Peyer's patch (tissue), 4 donors: Measurements from ENCODE around the gene TRERF1. TPM values are rescaled to one million over a fixed set of nuclear protein-coding genes. Genes with fewer than 3 reads are reported as not detected.

Experiments
- DNase-seq, 3 donors: peaks; one replicate each; pipeline ENCODE4 v3.0.0-alpha.2; 2017 to 2019
- H3K27ac ChIP-seq, 4 donors: fragments of 200-600 bp; sonication (generic); one replicate each; pipeline ENCODE4 v1.5.1; 2016 to 2019
- H3K27me3 ChIP-seq, 2 donors: fragments of 200-600 bp; sonication (generic); one replicate each; pipeline ENCODE4 v1.5.1; 2019
- H3K36me3 ChIP-seq, 3 donors: fragments of 200-600 bp; sonication (generic); one replicate each; pipeline ENCODE4 v1.5.1; 2016 to 2019
- H3K4me1 ChIP-seq, 4 donors: fragments of 200-600 bp; sonication (generic); one replicate each; pipeline ENCODE4 v1.5.1; 2016 to 2019
- H3K4me3 ChIP-seq, 4 donors: fragments of 200-600 bp; sonication (generic); 1 replicate in 3 of 4; 2 replicates in 1 of 4; pipeline ENCODE4 v1.5.1; 2016 to 2019; ENCODE audit warnings: mild to moderate bottlenecking in 1 of 4
- H3K9me3 ChIP-seq, 4 donors: fragments of 200-600 bp; sonication (generic); one replicate each; pipeline ENCODE4 v1.5.1; 2016 to 2019; ENCODE audit warnings: mild to moderate bottlenecking in 1 of 4
- CTCF ChIP-seq, 6 experiments: fragments of 450-650 bp in 4 of 6; fragments of 200-600 bp in 2 of 6; sonication (generic) in 1 of 6; IDR thresholded peaks; one replicate each; pipeline ENCODE4 v1.5.1; 2017 to 2019; ENCODE audit warnings: antibody characterized with exemption in 6 of 6, mild to moderate bottlenecking in 3 of 6, moderate library complexity in 1 of 6
- POLR2A ChIP-seq, 2 donors: fragments of 450-650 bp; IDR thresholded peaks; one replicate each; pipeline ENCODE4 v1.5.1; 2017; ENCODE audit warnings: antibody characterized with exemption in 2 of 2, mild to moderate bottlenecking in 2 of 2, moderate library complexity in 2 of 2
- total RNA-seq, 4 donors: library from RNA; depleted of rRNA; stranded (reverse); fragments of >200 nt; gene quantifications; one replicate each; pipeline ENCODE4 v1.1.0, GENCODE V29; 2016

Gene TRERF1
- total RNA-seq, 4 donors from 2014 or later, result 4.6 to 28.1 (median 8.5) TPM

- H3K27ac ChIP-seq, result no peak overlapping the region
- TF ChIP-seq CTCF (IDR thresholded peaks at IDR 0.05), result no peak
- TF ChIP-seq POLR2A (IDR thresholded peaks at IDR 0.05), result no peak
- DNase-seq, result no peak
Measured at GRCh38 chr6:42268835-42269204, 182.9 kb downstream of the TRERF1 start.

GRCh38 chr6:42268016-42268834 is 183.5 kb downstream of the TRERF1 start:
- TF ChIP-seq POLR2A (IDR thresholded peaks at IDR 0.05), result no peak
- no peak for TF ChIP-seq CTCF (IDR thresholded peaks at IDR 0.05)
- H3K36me3 ChIP-seq, result peaks cover 0 to 11% (median 0%) of the 10 kb centered on the region in 3 donors
- no peaks in the 10 kb centered on the region for H3K27me3 ChIP-seq
- H3K4me1 ChIP-seq, result no peaks in the 10 kb centered on the region
- H3K27ac ChIP-seq, result no peak overlapping the region
- H3K9me3 ChIP-seq, result no peaks in the 10 kb centered on the region
- no peak overlapping the region for H3K4me3 ChIP-seq
- peak in 1 of 3 donors; percentile 42 for DNase-seq

More at GRCh38 chr6:42268835-42269204, 182.9 kb downstream of the TRERF1 start:
- peaks cover 0 to 11% (median 0%) of the 10 kb centered on the region in 3 donors for H3K36me3 ChIP-seq
- no peaks in the 10 kb centered on the region for H3K4me1 ChIP-seq
- no peaks in the 10 kb centered on the region for H3K27me3 ChIP-seq
- no peaks in the 10 kb centered on the region for H3K9me3 ChIP-seq
- H3K4me3 ChIP-seq, result no peak overlapping the region

- Histone ChIP-seq H3K27me3 (no peaks in the 10 kb centered on the region), H3K27ac (no peak overlapping the region), H3K36me3 (peaks cover 0 to 16% (median 0%) of the 10 kb centered on the region in 3 donors), H3K4me3 (no peak overlapping the region), H3K9me3 (no peaks in the 10 kb centered on the region), H3K4me1 (peaks cover 0 to 1% (median 0%) of the 10 kb centered on the region in 4 donors)
- TF ChIP-seq CTCF (IDR thresholded peaks at IDR 0.05), result no peak
- no peak for TF ChIP-seq POLR2A (IDR thresholded peaks at IDR 0.05)
- DNase-seq, result no peak
Measured at GRCh38 chr6:42266538-42266937, 185.2 kb downstream of the TRERF1 start.

GRCh38 chr6:42264852-42265390 is 186.8 kb downstream of the TRERF1 start:
- H3K36me3 ChIP-seq, result peaks cover 0 to 16% (median 0%) of the 10 kb centered on the region in 3 donors
- no peak overlapping the region for H3K4me3 ChIP-seq
- TF ChIP-seq POLR2A (IDR thresholded peaks at IDR 0.05) (no peak), CTCF (IDR thresholded peaks at IDR 0.05) (no peak)
- H3K4me1 ChIP-seq, result peaks cover 0 to 17% (median 0%) of the 10 kb centered on the region in 4 donors
- no peak for DNase-seq
- H3K27me3 ChIP-seq, result no peaks in the 10 kb centered on the region
- no peaks in the 10 kb centered on the region for H3K9me3 ChIP-seq
- no peak overlapping the region for H3K27ac ChIP-seq

GRCh38 chr6:42264162-42264851 is 187.4 kb downstream of the TRERF1 start:
- Histone ChIP-seq H3K9me3 (no peaks in the 10 kb centered on the region), H3K4me1 (peaks cover 0 to 17% (median 0%) of the 10 kb centered on the region in 4 donors), H3K4me3 (no peak overlapping the region), H3K27me3 (no peaks in the 10 kb centered on the region), H3K36me3 (peaks cover 0 to 16% (median 0%) of the 10 kb centered on the region in 3 donors), H3K27ac (no peak overlapping the region)
- DNase-seq, result peak in 1 of 3 donors; percentile 36
- TF ChIP-seq CTCF (IDR thresholded peaks at IDR 0.05) (no peak), POLR2A (IDR thresholded peaks at IDR 0.05) (no peak)
